ENCODE results near the gene GGCX.

The GGCX gene

DNA sequence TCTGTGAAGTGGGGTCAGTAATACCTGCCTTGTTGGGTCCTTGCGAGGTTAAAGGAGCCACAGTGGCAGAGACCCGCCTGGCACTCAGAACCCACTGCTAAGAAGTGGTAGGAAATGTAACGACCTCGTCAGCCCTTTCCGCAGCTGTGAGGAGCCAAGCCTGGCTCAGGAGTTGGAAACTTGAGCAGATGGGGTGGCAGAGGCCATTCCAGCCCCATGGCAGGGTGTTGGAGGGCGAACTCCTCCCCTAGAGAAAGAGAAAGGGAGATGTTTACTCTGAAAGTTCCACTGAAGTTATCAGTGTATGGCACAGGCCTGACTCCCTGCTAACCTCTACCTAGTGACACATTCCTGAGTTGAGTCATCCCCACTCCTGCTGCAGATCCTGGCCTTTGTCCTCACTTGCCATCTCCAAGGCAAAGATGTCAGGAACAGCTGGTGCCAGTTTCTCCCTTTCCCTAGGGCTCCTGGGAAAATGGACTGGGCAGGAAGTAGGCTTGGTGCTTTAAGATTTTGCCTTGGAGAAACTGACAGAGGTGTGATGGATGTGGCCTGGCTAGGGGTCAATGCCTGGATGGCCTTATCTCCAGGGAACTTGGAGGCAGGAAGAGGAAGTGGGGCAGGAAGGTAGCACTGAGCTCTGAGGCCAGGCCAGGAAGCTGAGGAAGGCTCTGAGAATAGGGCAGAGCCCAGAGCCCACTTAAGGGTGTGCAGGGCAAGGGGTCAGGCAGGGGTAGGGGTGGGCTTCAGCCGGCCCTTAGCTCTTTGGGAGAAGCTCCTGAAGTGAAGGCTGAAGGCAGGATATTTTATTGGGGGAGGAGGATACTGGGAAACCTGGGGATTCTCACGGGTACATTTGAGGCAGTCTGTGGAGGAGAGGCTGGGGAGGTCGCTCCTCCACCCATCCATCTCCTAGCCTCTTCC, 23.8 kb upstream of the GGCX start:
- Histone ChIP-seq H3K4me1 (ENCODE audit: insufficient read depth, low read length) (peaks cover 29% of the 10 kb centered on the region), H2AFZ (ENCODE audit: low read depth, low read length) (peak overlapping the region; percentile 65), H3K27ac (ENCODE audit: low read length) (peak overlapping the region; percentile 70), H3K9me3 (ENCODE audit: insufficient read depth, low read length, severe bottlenecking) (no peaks in the 10 kb centered on the region), H3K27me3 (ENCODE audit: insufficient read depth, low read length, poor library complexity) (peaks cover 3% of the 10 kb centered on the region), H4K20me1 (ENCODE audit: insufficient read depth, low read length) (0 out of 2 replicates have a peak, but pooled peaks cover 3% of the 10 kb centered on the region), H3K4me2 (ENCODE audit: insufficient read depth, low read length) (peak overlapping the region; percentile 86), H3K79me2 (ENCODE audit: insufficient read depth, low read length) (peaks cover 10% of the 10 kb centered on the region; the same call in 1 of the 2 replicates), H3K4me3 (ENCODE audit: low read depth in 1 of 2, low read length in 2 of 2) (peak overlapping the region; percentile 28 to 80; a peak in 3 of 4 replicates), H3K36me3 (ENCODE audit: insufficient read depth, low read length) (no peaks in the 10 kb centered on the region), H3K9ac (ENCODE audit: low read depth, low read length) (peak overlapping the region; percentile 75)
- ATAC-seq (ENCODE audit: insufficient read depth, low read depth) (peak; percentile 70), DNase-seq (peak; percentile 58)
- no peak for TF ChIP-seq EZH2 (IDR thresholded peaks at IDR 0.05; ENCODE audit: borderline replicate concordance, low read depth, low read length, severe bottlenecking)
- TF ChIP-seq, protein P1, sequence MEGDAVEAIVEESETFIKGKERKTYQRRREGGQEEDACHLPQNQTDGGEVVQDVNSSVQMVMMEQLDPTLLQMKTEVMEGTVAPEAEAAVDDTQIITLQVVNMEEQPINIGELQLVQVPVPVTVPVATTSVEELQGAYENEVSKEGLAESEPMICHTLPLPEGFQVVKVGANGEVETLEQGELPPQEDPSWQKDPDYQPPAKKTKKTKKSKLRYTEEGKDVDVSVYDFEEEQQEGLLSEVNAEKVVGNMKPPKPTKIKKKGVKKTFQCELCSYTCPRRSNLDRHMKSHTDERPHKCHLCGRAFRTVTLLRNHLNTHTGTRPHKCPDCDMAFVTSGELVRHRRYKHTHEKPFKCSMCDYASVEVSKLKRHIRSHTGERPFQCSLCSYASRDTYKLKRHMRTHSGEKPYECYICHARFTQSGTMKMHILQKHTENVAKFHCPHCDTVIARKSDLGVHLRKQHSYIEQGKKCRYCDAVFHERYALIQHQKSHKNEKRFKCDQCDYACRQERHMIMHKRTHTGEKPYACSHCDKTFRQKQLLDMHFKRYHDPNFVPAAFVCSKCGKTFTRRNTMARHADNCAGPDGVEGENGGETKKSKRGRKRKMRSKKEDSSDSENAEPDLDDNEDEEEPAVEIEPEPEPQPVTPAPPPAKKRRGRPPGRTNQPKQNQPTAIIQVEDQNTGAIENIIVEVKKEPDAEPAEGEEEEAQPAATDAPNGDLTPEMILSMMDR (IDR thresholded peaks at IDR 0.05; ENCODE audit: borderline replicate concordance, extremely low read depth, low read length, poor library complexity, severe bottlenecking): no peak

DNA sequence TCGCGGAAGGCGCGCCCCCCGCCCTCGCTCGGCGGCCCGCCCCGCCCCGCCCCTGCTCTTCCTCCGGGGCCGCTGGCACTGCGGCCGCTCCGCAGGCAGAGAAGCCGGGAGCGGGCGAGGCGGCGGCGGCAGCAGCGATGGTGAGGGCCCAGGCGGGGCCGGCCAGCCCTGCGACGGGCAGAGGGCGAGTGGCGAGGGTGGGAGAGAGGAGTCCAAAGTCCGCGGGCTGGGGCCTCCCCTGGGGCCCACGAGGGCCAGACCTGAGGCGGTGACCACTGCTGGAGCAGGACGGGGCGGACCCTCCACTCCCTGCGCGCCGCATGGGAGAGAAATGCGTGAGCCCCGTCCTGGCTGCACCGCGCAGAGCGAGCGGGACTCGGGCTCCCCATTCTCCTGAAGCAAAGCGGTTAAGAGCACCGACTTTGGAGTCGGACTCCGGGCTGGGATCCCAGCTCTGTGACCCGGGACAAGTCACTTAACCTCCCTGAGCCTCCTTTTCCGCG, 23.1 kb upstream of the GGCX start, which contains the start of gene VAMP5:
Gene VAMP5 (plus strand): TSS at position 78 of the 503 bp plus-strand sequence. CDS start 60 bp downstream, at position 138.
- TF ChIP-seq, protein P1 (IDR thresholded peaks at IDR 0.05; ENCODE audit: borderline replicate concordance, extremely low read depth, low read length, poor library complexity, severe bottlenecking): no peak
- no peak for TF ChIP-seq EZH2 (IDR thresholded peaks at IDR 0.05; ENCODE audit: borderline replicate concordance, low read depth, low read length, severe bottlenecking)
- ATAC-seq (ENCODE audit: insufficient read depth, low read depth): peak; percentile 74
- peak; percentile 71 for DNase-seq
- Histone ChIP-seq H4K20me1 (ENCODE audit: insufficient read depth, low read length) (no peaks in the 10 kb centered on the region), H3K27ac (ENCODE audit: low read length) (peak within 1 kb of the TSS; percentile 70), H3K4me1 (ENCODE audit: insufficient read depth, low read length) (peaks cover 29% of the 10 kb centered on the region), H3K4me2 (ENCODE audit: insufficient read depth, low read length) (peak within 1 kb of the TSS; percentile 86), H3K4me3 (ENCODE audit: low read depth in 1 of 2, low read length in 2 of 2) (peak within 1 kb of the TSS; percentile 28 to 80; a peak in 3 of 4 replicates), H2AFZ (ENCODE audit: low read depth, low read length) (peak within 1 kb of the TSS; percentile 89), H3K79me2 (ENCODE audit: insufficient read depth, low read length) (peaks cover 10% of the 10 kb centered on the region; the same call in 1 of the 2 replicates), H3K27me3 (ENCODE audit: insufficient read depth, low read length, poor library complexity) (peaks cover 6% of the 10 kb centered on the region), H3K9ac (ENCODE audit: low read depth, low read length) (peak within 1 kb of the TSS; percentile 75), H3K9me3 (ENCODE audit: insufficient read depth, low read length, severe bottlenecking) (no peaks in the 10 kb centered on the region), H3K36me3 (ENCODE audit: insufficient read depth, low read length) (no peaks in the 10 kb centered on the region)

DNA sequence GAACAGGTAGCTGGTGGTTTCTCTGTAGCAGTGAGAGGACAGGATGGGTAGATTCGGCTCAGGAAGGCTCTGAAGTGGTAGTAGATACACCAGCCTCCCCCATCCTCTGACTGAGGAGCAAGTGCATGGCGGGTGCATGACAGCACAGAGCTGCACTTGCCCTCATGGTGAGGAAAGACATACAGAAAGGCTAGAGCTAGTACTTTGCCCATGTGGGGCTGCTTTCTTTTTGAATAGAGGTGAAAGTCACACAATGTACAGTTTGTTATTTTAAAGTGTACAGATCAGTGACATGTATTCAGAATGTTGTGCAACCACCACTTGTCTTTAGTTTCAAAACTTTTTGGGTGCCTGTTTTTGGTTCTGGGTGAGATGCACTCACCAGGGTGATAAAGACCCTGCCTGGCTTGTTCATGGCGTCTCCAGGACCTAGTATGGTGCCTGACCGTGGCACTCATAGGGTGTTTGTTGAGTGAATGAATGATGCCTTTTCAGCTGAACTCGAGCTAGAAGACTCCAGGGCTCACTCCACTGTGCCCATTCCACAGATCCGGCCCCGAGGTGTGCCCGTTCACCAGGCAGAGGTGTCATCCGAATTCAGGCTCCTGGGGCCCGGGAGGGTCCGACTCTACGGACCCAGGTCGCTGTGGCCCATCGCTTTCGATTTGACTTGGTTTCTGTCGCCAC, 22.5 kb upstream of the GGCX start:
- TF ChIP-seq, protein P1 (IDR thresholded peaks at IDR 0.05; ENCODE audit: borderline replicate concordance, extremely low read depth, low read length, poor library complexity, severe bottlenecking): no peak
- no peak for TF ChIP-seq EZH2 (IDR thresholded peaks at IDR 0.05; ENCODE audit: borderline replicate concordance, low read depth, low read length, severe bottlenecking)
- ATAC-seq (ENCODE audit: insufficient read depth, low read depth) (peak; percentile 15; the same call in 2 of the 3 replicates), DNase-seq (no peak)
- Histone ChIP-seq H3K9me3 (ENCODE audit: insufficient read depth, low read length, severe bottlenecking) (no peaks in the 10 kb centered on the region), H3K36me3 (ENCODE audit: insufficient read depth, low read length) (no peaks in the 10 kb centered on the region), H2AFZ (ENCODE audit: low read depth, low read length) (peak overlapping the region; percentile 89), H3K27me3 (ENCODE audit: insufficient read depth, low read length, poor library complexity) (peaks cover 11% of the 10 kb centered on the region), H3K4me2 (ENCODE audit: insufficient read depth, low read length) (peak overlapping the region; percentile 86), H3K9ac (ENCODE audit: low read depth, low read length) (peak overlapping the region; percentile 75), H3K79me2 (ENCODE audit: insufficient read depth, low read length) (peaks cover 10% of the 10 kb centered on the region; the same call in 1 of the 2 replicates), H3K4me1 (ENCODE audit: insufficient read depth, low read length) (peaks cover 29% of the 10 kb centered on the region), H3K4me3 (ENCODE audit: low read depth in 1 of 2, low read length in 2 of 2) (peak overlapping the region; percentile 28 to 80; a peak in 3 of 4 replicates), H3K27ac (ENCODE audit: low read length) (peak overlapping the region; percentile 62), H4K20me1 (ENCODE audit: insufficient read depth, low read length) (no peaks in the 10 kb centered on the region)
